ENCODE data around the gene NDE1. TPM values are rescaled to one million over a fixed set of nuclear protein-coding genes. Genes with fewer than 3 reads are reported as not detected.

NDE1 gene
- total and polyA plus RNA-seq, 5 donors from 2014 or later: 32.5 to 146 (median 43.1) TPM

DNA sequence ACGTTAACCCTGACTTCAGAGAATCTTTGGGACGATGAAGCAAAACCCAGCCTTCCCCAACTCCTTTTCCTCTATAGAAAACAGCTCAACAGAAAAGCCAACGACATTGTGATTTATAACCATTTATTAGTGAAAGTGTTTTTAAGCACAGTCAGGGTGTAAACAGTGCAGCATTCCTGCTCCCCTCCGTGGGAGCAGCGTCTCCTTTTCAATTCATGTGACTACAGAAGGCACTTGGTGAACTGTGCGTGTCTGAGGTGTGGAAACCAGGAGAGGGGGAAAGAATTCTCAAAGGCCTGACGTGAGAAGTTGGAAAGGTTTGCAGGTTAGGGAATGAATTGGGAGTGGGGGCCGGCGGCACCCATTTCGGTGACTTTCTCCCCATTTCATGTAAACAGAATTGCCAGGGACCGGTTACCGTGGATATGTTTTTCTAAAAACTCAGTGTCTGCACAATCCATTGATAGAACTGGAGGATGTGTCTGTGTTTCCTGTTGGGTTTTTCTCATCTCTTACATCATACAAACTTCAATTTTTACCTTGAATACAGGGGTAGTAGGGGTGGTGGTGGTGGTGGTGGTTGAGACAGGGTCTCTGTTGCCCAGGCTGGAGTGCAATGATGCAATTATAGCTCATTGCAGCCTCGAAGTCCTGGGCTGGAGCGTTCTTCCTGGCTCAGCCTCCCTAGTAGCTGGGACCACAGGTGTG lies 53.1 kb downstream of the NDE1 start:
- no peak for ATAC-seq (ENCODE audit: low read depth in 2 of 2)
- H3K36me3 ChIP-seq (ENCODE audit: control insufficient read depth, insufficient read depth, low read length): peaks cover 60% of the 10 kb centered on the region

DNA sequence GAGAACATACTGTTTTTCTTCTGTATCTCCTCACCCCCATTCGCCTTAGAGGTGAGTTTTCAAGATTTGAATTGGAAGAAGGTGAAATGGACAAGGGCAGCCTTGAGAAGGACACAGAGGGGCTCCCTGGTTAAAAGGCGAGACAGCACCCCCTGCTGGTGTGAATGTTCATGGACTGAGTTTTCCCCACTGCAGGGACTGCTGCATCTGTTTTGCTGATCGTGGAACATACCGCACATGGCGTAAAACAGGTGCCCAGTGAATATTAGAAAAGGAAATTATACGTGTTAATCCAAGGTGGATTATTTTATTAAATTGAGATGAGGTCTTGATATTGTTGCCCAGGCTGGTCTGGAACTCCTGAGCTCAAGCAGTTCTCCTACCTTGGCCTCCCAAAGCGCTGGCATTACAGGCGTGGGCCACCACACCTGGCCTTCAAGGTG lies 54.5 kb downstream of the NDE1 start:
- Histone ChIP-seq H3K27me3 (ENCODE audit: control insufficient read depth, insufficient read depth, low read length) (no peaks in the 10 kb centered on the region), H3K4me3 (ENCODE audit: low read depth, low read length) (no peak overlapping the region), H3K36me3 (ENCODE audit: control insufficient read depth, insufficient read depth, low read length) (peaks cover 56% of the 10 kb centered on the region), H3K27ac (ENCODE audit: insufficient read depth, low read length, poor library complexity, severe bottlenecking) (peak overlapping the region; percentile 18), H3K9me3 (ENCODE audit: control insufficient read depth in 2 of 2, low read length in 2 of 2) (no peaks in the 10 kb centered on the region), H3K4me1 (ENCODE audit: control insufficient read depth, insufficient read depth, low read length, poor library complexity, severe bottlenecking) (no peaks in the 10 kb centered on the region)
- Mint-ChIP-seq H3K4me1 (peaks cover 5 to 21% (median 14%) of the 10 kb centered on the region in 4 donors), H3K4me3 (no peak overlapping the region), H3K9me3 (peaks cover 0 to 1% (median 0%) of the 10 kb centered on the region in 7 donors), H3K27ac (peak overlapping the region in 2 of 3 donors; percentile 15 to 79), H3K27me3 (no peaks in the 10 kb centered on the region), H3K36me3 (peaks cover 28% of the 10 kb centered on the region)
- peak; percentile 61 to 71 for ATAC-seq (ENCODE audit: low read depth in 2 of 2)
- DNase-seq: peak; percentile 53 to 72 (median 66)

More for the DNA sequence above, 53.1 kb downstream of the NDE1 start:
- peak overlapping the region; percentile 40 to 76 (median 64) for H3K27ac Mint-ChIP-seq
- H3K27ac ChIP-seq (ENCODE audit: insufficient read depth, low read length, poor library complexity, severe bottlenecking): no peak overlapping the region
- H3K4me3 Mint-ChIP-seq: no peak overlapping the region
- peaks cover 5 to 21% (median 14%) of the 10 kb centered on the region in 4 donors for H3K4me1 Mint-ChIP-seq
- H3K36me3 Mint-ChIP-seq: peaks cover 29% of the 10 kb centered on the region
- no peaks in the 10 kb centered on the region for H3K9me3 ChIP-seq (ENCODE audit: control insufficient read depth in 2 of 2, low read length in 2 of 2)
- H3K4me3 ChIP-seq (ENCODE audit: low read depth, low read length): no peak overlapping the region
- peaks cover 0 to 1% (median 0%) of the 10 kb centered on the region in 7 donors for H3K9me3 Mint-ChIP-seq
- H3K27me3 ChIP-seq (ENCODE audit: control insufficient read depth, insufficient read depth, low read length): no peaks in the 10 kb centered on the region
- H3K4me1 ChIP-seq (ENCODE audit: control insufficient read depth, insufficient read depth, low read length, poor library complexity, severe bottlenecking): no peaks in the 10 kb centered on the region
- H3K27me3 Mint-ChIP-seq: no peaks in the 10 kb centered on the region
- no peak for DNase-seq

DNA sequence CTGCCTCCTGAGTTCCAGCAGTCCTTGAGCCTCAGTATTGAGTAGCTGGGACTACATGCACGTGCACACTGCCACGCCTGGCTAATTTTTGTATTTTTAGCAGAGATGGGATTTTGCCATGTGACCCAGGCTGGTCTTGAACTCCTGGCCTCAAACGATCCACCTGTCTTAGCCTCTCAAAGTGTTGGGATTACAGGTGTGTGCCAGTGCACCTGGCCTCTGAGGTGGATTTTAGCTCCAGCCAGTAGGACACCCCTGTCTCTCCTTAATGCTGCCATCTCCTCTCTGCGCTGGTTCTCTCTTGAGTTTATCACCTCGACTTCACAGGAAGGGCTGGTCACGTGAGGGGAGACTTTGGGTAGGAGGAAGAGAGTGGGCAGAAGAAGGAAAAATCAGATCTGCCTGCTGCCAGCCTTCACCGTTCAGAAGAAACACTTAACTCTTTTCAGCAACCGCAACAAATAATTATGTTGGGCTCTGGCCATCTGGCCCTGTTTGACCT lies 55.1 kb downstream of the NDE1 start:
- H3K4me1 Mint-ChIP-seq: peaks cover 5 to 21% (median 14%) of the 10 kb centered on the region in 4 donors
- ATAC-seq (ENCODE audit: low read depth in 2 of 2) (no peak), DNase-seq (no peak)
- no peaks in the 10 kb centered on the region for H3K27me3 ChIP-seq (ENCODE audit: control insufficient read depth, insufficient read depth, low read length)
- no peaks in the 10 kb centered on the region for H3K9me3 ChIP-seq (ENCODE audit: control insufficient read depth in 2 of 2, low read length in 2 of 2)
- no peak overlapping the region for H3K27ac ChIP-seq (ENCODE audit: insufficient read depth, low read length, poor library complexity, severe bottlenecking)
- H3K36me3 Mint-ChIP-seq: peaks cover 25% of the 10 kb centered on the region
- no peak overlapping the region for H3K4me3 ChIP-seq (ENCODE audit: low read depth, low read length)
- peaks cover 0 to 1% (median 0%) of the 10 kb centered on the region in 7 donors for H3K9me3 Mint-ChIP-seq
- no peaks in the 10 kb centered on the region for H3K27me3 Mint-ChIP-seq
- H3K36me3 ChIP-seq (ENCODE audit: control insufficient read depth, insufficient read depth, low read length): peaks cover 50% of the 10 kb centered on the region
- H3K27ac Mint-ChIP-seq: peak overlapping the region in 2 of 3 donors; percentile 26 to 79
- no peaks in the 10 kb centered on the region for H3K4me1 ChIP-seq (ENCODE audit: control insufficient read depth, insufficient read depth, low read length, poor library complexity, severe bottlenecking)
- H3K4me3 Mint-ChIP-seq: no peak overlapping the region

DNA sequence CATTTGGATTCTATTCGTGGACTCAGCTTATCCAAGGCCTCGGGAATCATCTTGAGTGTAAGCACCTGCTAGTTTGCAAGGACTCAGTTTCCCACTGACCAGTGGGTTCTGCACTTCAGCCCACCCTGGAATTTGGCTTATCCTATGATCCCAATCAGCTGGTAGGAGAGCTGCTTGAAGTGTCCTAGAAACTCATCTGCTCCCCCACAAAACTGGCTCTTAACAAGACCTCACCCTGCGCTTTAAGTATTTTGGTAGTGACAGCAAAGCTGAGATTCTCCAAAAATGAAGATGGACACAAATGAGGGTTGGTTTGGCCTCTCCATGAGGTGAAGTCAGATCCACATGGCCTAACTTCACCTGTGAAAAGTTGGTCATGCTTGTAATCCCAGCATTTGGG lies 57.3 kb downstream of the NDE1 start:
- Histone ChIP-seq H3K4me1 (ENCODE audit: control insufficient read depth, insufficient read depth, low read length, poor library complexity, severe bottlenecking) (no peaks in the 10 kb centered on the region), H3K4me3 (ENCODE audit: low read depth, low read length) (no peak overlapping the region), H3K27ac (ENCODE audit: insufficient read depth, low read length, poor library complexity, severe bottlenecking) (no peak overlapping the region), H3K36me3 (ENCODE audit: control insufficient read depth, insufficient read depth, low read length) (peaks cover 29% of the 10 kb centered on the region), H3K27me3 (ENCODE audit: control insufficient read depth, insufficient read depth, low read length) (no peaks in the 10 kb centered on the region), H3K9me3 (ENCODE audit: control insufficient read depth in 2 of 2, low read length in 2 of 2) (no peaks in the 10 kb centered on the region)
- Mint-ChIP-seq H3K9me3 (peaks cover 0 to 1% (median 0%) of the 10 kb centered on the region in 7 donors), H3K27ac (no peak overlapping the region), H3K36me3 (peaks cover 20% of the 10 kb centered on the region), H3K27me3 (no peaks in the 10 kb centered on the region), H3K4me1 (peaks cover 10 to 27% (median 17%) of the 10 kb centered on the region in 4 donors), H3K4me3 (no peak overlapping the region)
- ATAC-seq (ENCODE audit: low read depth in 2 of 2) (no peak), DNase-seq (no peak)

DNA sequence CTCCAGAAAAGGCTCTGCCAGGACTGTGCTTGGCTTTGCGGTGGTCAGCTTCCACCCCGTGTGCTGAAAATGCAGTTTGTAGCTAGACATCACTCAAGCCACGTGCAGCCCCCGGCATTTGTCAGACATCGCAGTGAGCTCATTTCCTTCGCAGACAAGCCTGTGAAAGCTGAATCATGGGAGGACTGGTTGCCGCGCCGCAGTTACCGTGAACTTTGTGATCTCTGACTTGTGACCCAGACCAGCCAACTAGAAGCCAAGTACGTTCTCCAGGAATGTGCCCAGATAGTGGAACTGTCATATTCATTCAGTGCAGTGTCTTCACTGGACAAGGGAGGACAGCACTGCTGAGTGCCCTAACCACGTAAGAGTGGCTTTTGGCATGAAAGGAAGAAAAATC lies 58.1 kb downstream of the NDE1 start:
- Mint-ChIP-seq H3K4me1 (peaks cover 14 to 27% (median 16%) of the 10 kb centered on the region in 4 donors), H3K9me3 (peaks cover 0 to 1% (median 0%) of the 10 kb centered on the region in 7 donors), H3K4me3 (no peak overlapping the region), H3K27me3 (no peaks in the 10 kb centered on the region), H3K36me3 (peaks cover 16% of the 10 kb centered on the region), H3K27ac (no peak overlapping the region)
- DNase-seq (no peak), ATAC-seq (ENCODE audit: low read depth in 2 of 2) (no peak)
- Histone ChIP-seq H3K9me3 (ENCODE audit: control insufficient read depth in 2 of 2, low read length in 2 of 2) (no peaks in the 10 kb centered on the region), H3K4me1 (ENCODE audit: control insufficient read depth, insufficient read depth, low read length, poor library complexity, severe bottlenecking) (no peaks in the 10 kb centered on the region), H3K27me3 (ENCODE audit: control insufficient read depth, insufficient read depth, low read length) (no peaks in the 10 kb centered on the region), H3K4me3 (ENCODE audit: low read depth, low read length) (no peak overlapping the region), H3K36me3 (ENCODE audit: control insufficient read depth, insufficient read depth, low read length) (peaks cover 23% of the 10 kb centered on the region), H3K27ac (ENCODE audit: insufficient read depth, low read length, poor library complexity, severe bottlenecking) (no peak overlapping the region)

DNA sequence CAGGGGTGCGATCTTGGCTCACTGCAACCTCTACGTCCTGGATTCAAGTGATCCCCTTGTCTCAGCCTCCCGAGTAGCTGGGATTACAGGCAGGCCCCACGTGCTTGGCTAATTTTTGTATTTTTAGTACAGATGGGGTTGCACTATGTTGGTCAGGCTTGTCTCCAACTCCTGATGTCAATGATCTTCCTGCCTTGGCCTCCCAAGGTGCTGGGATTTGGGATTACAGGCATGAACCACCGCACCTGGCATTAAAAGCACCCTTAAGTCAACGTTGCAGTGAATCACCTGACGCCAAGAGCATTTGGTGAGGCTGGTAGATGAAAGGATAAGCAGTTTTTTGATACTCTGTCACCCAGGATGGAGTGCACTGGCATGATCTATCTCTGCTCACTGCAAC lies 59.0 kb downstream of the NDE1 start:
- Mint-ChIP-seq H3K36me3 (peaks cover 21% of the 10 kb centered on the region), H3K27ac (no peak overlapping the region), H3K27me3 (no peaks in the 10 kb centered on the region), H3K9me3 (no peaks in the 10 kb centered on the region), H3K4me3 (no peak overlapping the region), H3K4me1 (peaks cover 11 to 27% (median 15%) of the 10 kb centered on the region in 4 donors)
- Histone ChIP-seq H3K4me3 (ENCODE audit: low read depth, low read length) (no peak overlapping the region), H3K27me3 (ENCODE audit: control insufficient read depth, insufficient read depth, low read length) (no peaks in the 10 kb centered on the region), H3K4me1 (ENCODE audit: control insufficient read depth, insufficient read depth, low read length, poor library complexity, severe bottlenecking) (no peaks in the 10 kb centered on the region), H3K36me3 (ENCODE audit: control insufficient read depth, insufficient read depth, low read length) (peaks cover 22% of the 10 kb centered on the region), H3K9me3 (ENCODE audit: control insufficient read depth in 2 of 2, low read length in 2 of 2) (no peaks in the 10 kb centered on the region), H3K27ac (ENCODE audit: insufficient read depth, low read length, poor library complexity, severe bottlenecking) (no peak overlapping the region)
- ATAC-seq (ENCODE audit: low read depth in 2 of 2): no peak
- DNase-seq: no peak

DNA sequence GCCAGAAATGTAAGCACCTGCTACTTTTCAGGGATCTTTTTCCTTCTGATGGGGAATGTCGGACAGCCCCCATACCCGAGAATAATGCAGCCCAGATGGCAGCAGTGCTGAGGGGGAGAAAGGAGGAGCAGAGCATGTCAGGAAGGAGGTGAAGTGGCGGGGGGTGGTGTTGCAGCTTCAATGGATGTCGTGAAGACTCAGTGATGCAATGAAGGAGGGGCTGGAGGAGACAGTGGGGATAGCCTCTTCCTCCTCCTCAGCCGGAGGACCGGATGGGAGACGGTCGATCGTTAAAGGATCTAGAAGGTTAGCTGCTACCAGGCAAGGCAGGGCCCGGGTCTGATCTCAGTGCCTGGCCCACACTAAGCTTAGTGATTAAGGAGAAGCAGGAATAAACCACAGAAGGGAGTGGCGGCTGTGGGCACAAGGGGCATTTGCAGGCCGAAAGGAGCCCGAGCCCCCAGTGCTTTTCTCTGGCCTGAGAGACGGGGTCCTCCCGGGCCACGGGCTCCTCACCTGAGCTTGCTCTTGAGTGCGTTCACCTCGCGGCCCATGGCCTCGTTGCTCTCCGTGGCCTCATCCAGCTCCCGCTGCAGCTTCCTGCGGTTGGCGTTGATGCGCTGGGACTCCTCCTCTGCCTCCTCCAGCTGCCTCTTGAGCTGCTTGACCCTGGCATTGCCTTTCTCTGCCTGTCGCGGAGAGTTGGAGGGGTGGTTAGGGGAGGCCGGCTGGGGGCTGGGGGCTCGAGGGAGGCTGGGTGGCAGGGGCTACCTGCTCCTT lies 64.5 kb downstream of the NDE1 start:
- Mint-ChIP-seq H3K27ac (no peak overlapping the region), H3K36me3 (peaks cover 23% of the 10 kb centered on the region), H3K4me3 (no peak overlapping the region), H3K4me1 (peaks cover 0 to 21% (median 10%) of the 10 kb centered on the region in 4 donors), H3K27me3 (no peaks in the 10 kb centered on the region), H3K9me3 (no peaks in the 10 kb centered on the region)
- no peak for DNase-seq
- Histone ChIP-seq H3K4me3 (ENCODE audit: low read depth, low read length) (no peak overlapping the region), H3K27ac (ENCODE audit: insufficient read depth, low read length, poor library complexity, severe bottlenecking) (no peak overlapping the region), H3K27me3 (ENCODE audit: control insufficient read depth, insufficient read depth, low read length) (no peaks in the 10 kb centered on the region), H3K36me3 (ENCODE audit: control insufficient read depth, insufficient read depth, low read length) (peaks cover 28% of the 10 kb centered on the region), H3K9me3 (ENCODE audit: control insufficient read depth in 2 of 2, low read length in 2 of 2) (no peaks in the 10 kb centered on the region), H3K4me1 (ENCODE audit: control insufficient read depth, insufficient read depth, low read length, poor library complexity, severe bottlenecking) (no peaks in the 10 kb centered on the region)
- no peak for ATAC-seq (ENCODE audit: low read depth in 2 of 2)
